GM12878 (cell line): Measurements from ENCODE around the gene CD300H. TPM values are rescaled to one million over a fixed set of nuclear protein-coding genes. Genes with fewer than 3 reads are reported as not detected.

Experiments
- ATAC-seq: fragments of 200-7000 bp; cut with Tn5 transposase; 3 replicates; pipeline ENCODE4 v1.9.1; 2020; ENCODE audit warnings: mild to moderate bottlenecking, moderate library complexity
- BruUV-seq: library from RNA; stranded (reverse); fragments of 400-500 nt; replicated peaks from 2 replicates; lab custom pipeline; 2021; lab: Mats Ljungman, UMichigan
- CTCF ChIA-PET: fragments of 300-600 bp; sonication (Branson Sonifier 250); formaldehyde crosslinking; extraction: SDS; loops from one replicate; lab custom pipeline; 2021; ENCODE audit warnings: inconsistent platforms; lab: Yijun Ruan, JAX
- POLR2A ChIA-PET: fragments of 350-600 bp; formaldehyde crosslinking; extraction: SDS; loops from one replicate; lab custom pipeline; 2021; ENCODE audit warnings: inconsistent platforms; lab: Charles Lee
- RAD21 ChIA-PET: fragments of 300-600 bp; sonication (Branson Sonifier 250); formaldehyde crosslinking; loops from one replicate; lab custom pipeline; 2023; ENCODE audit warnings: antibody characterized with exemption; ENCODE audit not compliant: unreplicated experiment; lab: Charles Lee
- SMC1A ChIA-PET: fragments of 300-600 bp; sonication (Branson Sonifier 250); formaldehyde crosslinking; loops from one replicate; lab custom pipeline; 2023; ENCODE audit not compliant: unreplicated experiment, uncharacterized antibody; lab: Charles Lee
- DNase-seq: peaks from one replicate; pipeline ENCODE4 v3.0.0-alpha.2; 2011; ENCODE audit warnings: low read depth, low spot score
- FAIRE-seq: peaks from 3 replicates; lab custom pipeline; 2011; peaks lifted over from hg19 to GRCh38; lab: Jason Lieb, UNC
- H2AFZ ChIP-seq: 2 replicates; pipeline ENCODE4 v1.6.0; 2011; ENCODE audit warnings: low read depth, low read length, control low read depth; ENCODE audit not compliant: control insufficient read depth
- H3K27ac ChIP-seq: 2 replicates; pipeline ENCODE4 v1.5.1; 2011; ENCODE audit warnings: control low read depth; ENCODE audit not compliant: control insufficient read depth, insufficient read depth
- H3K27me3 ChIP-seq, 2 experiments: replicated peaks in 1 of 2; 2 replicates each; pipeline versions ENCODE4 v1.6.0 to v1.6.1; 2011; ENCODE audit warnings: low read length in 1 of 2; ENCODE audit not compliant: control insufficient read depth in 2 of 2, insufficient read depth in 2 of 2
- H3K36me3 ChIP-seq, 2 experiments: 2 replicates each; pipeline ENCODE4 v1.5.1; 2011; ENCODE audit warnings: low read length in 1 of 2; ENCODE audit not compliant: control insufficient read depth in 2 of 2, insufficient read depth in 2 of 2
- H3K4me1 ChIP-seq: 2 replicates; pipeline ENCODE4 v1.6.1; 2011; ENCODE audit warnings: mild to moderate bottlenecking, low read length, moderate library complexity, mixed read lengths; ENCODE audit not compliant: control insufficient read depth, insufficient read depth
- H3K4me2 ChIP-seq: 2 replicates; pipeline ENCODE4 v1.6.0; 2011; ENCODE audit warnings: control low read depth; ENCODE audit not compliant: control insufficient read depth, insufficient read depth
- H3K4me3 ChIP-seq: fragments of 200-600 bp; sonication (generic); 2 replicates; pipeline ENCODE4 v1.5.1; 2016
- H3K79me2 ChIP-seq: 2 replicates; pipeline ENCODE4 v1.6.0; 2011; ENCODE audit warnings: low read length; ENCODE audit not compliant: control insufficient read depth, insufficient read depth
- H3K9ac ChIP-seq: 2 replicates; pipeline ENCODE4 v1.8.0; 2011; ENCODE audit warnings: low read length, control low read depth, mixed read lengths; ENCODE audit not compliant: control insufficient read depth, insufficient read depth
- H3K9me3 ChIP-seq: replicated peaks from 3 replicates; pipeline ENCODE4 v1.5.1; 2011; ENCODE audit warnings: mild to moderate bottlenecking, low read length; ENCODE audit not compliant: control insufficient read depth, insufficient read depth
- H4K20me1 ChIP-seq: 2 replicates; pipeline ENCODE4 v1.6.0; 2011; ENCODE audit not compliant: control insufficient read depth, insufficient read depth
- ATF2 ChIP-seq: IDR thresholded peaks from 2 replicates; pipeline ENCODE4 v1.6.1; 2012; ENCODE audit warnings: low read length, inconsistent platforms
- CHD2 ChIP-seq: IDR thresholded peaks from 2 replicates; pipeline ENCODE4 v1.6.1; 2011; ENCODE audit warnings: low read depth, low read length, improper control_type of control experiment, borderline replicate concordance
- CREB1 ChIP-seq: IDR thresholded peaks from 2 replicates; pipeline ENCODE4 v1.6.1; 2012; ENCODE audit warnings: low read depth, mild to moderate bottlenecking, inconsistent platforms
- MAX ChIP-seq: IDR thresholded peaks from 2 replicates; pipeline ENCODE4 v1.6.1; 2012; ENCODE audit warnings: low read depth, low read length, improper control_type of control experiment
- NR2C2 ChIP-seq: IDR thresholded peaks from 2 replicates; pipeline ENCODE4 v1.6.1; 2011; ENCODE audit warnings: borderline replicate concordance, low read depth; ENCODE audit not compliant: control insufficient read depth, insufficient read length
- SRF ChIP-seq, 2 experiments: IDR thresholded peaks; 2 replicates each; pipeline ENCODE4 v1.6.1; 2011; ENCODE audit warnings: low read depth in 2 of 2, low read length in 2 of 2, mild to moderate bottlenecking in 1 of 2, moderate library complexity in 1 of 2
- WGBS: methylation state at CpG from one replicate; pipeline ENCODE4 v1.1.6; 2016; ENCODE audit warnings: low lambda C conversion rate; ENCODE audit not compliant: insufficient replicate concordance, insufficient coverage; ENCODE audit errors: missing lambda C conversion rate; 5-methylcytosine and 5-hydroxymethylcytosine counted together
- in situ Hi-C: fragments of 300-500 bp; cut with MboI; formaldehyde crosslinking; loops from 9 replicates; pipeline ENCODE4 v1.14.3; 2018; ENCODE audit warnings: mixed read lengths
- intact Hi-C: fragments of 100-400 bp; cut with micrococcal nuclease; formaldehyde crosslinking; loops from one replicate; pipeline ENCODE4 v1.14.2; 2022; ENCODE audit not compliant: unreplicated experiment
- polyA plus RNA-seq, 11 experiments: library from polyadenylated mRNA; depleted of rRNA in 4 of 11; unstranded in 6 of 11; stranded (reverse) in 5 of 11; fragments of >200 nt; fragmentation: Nextera tagmentation in 4 of 11; fragmentation: Illumina TruSeq in 1 of 11; extraction: Ambion mirVana in 4 of 11; extraction: Trizol in 1 of 11; gene quantifications; 1 replicate in 1 of 11; 2 replicates in 10 of 11; pipeline versions ENCODE4 v1.2.1 to v1.2.3, GENCODE V29; 2011 to 2016; ENCODE audit warnings: inconsistent platforms in 2 of 11, missing spikeins in 2 of 11, low read depth in 1 of 11
- total RNA-seq, 4 experiments: library from RNA; depleted of rRNA in 3 of 4; stranded (reverse); fragments of >200 nt in 3 of 4; fragmentation: Illumina TruSeq in 1 of 4; extraction: Trizol in 1 of 4; gene quantifications; 2 replicates each; pipeline versions ENCODE4 v1.2.1 to v1.2.3, GENCODE V29; 2013 to 2021

Gene CD300H
- total and polyA plus RNA-seq, 10 of the 15 experiments (the other 5 are each of a cell fraction or from before 2014, with no cell fraction given): not detected

GRCh38 chr17:74571621-74572270 is 4.4 kb upstream of the CD300H start (continued):
- TF ChIP-seq ATF2 (no peak), SRF (IDR thresholded peaks at IDR 0.05; ENCODE audit: low read depth in 2 of 2, low read length in 2 of 2) (no peak), CHD2 (no peak), MAX (no peak)

GRCh38 chr17:74569020-74570003 is 2.0 kb upstream of the CD300H start:
- Histone ChIP-seq H3K4me3 (no peak overlapping the region), H3K27ac (no peak overlapping the region), H3K27me3 (peaks cover 0 to 3% of the 10 kb centered on the region in 2 experiments; a peak in 1 of 4 replicates), H3K4me1 (no peaks in the 10 kb centered on the region), H3K36me3 (no peaks in the 10 kb centered on the region), H3K9ac (no peak overlapping the region), H3K4me2 (no peak overlapping the region), H4K20me1 (no peaks in the 10 kb centered on the region), H2AFZ (no peak overlapping the region), H3K9me3 (no peaks in the 10 kb centered on the region), H3K79me2 (no peaks in the 10 kb centered on the region)
- no peak for DNase-seq
- in situ Hi-C loops (loop anchor here (10.0 kb wide), 1 partner anchor 55 kb away; no protein-coding TSS in a partner anchor), intact Hi-C loops (loop anchor here (5.0 kb wide), 1 partner anchor 78 kb away; no protein-coding TSS in a partner anchor)
- 35% methylated on average over 32 of the region's 32 CpGs for WGBS
- BruUV-seq: no TSS peak
- ChIA-PET RAD21 (no interaction called here), CTCF (no interaction called here), SMC1A (interaction anchor here (0.9 kb wide), 1 partner anchor 71 kb away, joined by 3 read pairs; no protein-coding TSS in a partner anchor), POLR2A (interaction anchor here (0.6 kb wide), 1 partner anchor 104 kb away, joined by 3 read pairs; no protein-coding TSS in a partner anchor)
- TF ChIP-seq CREB1 (no peak), NR2C2 (peak; percentile 52)
- FAIRE-seq: no peak
- no peak for ATAC-seq
